T follicular helper cell (primary cell): Measurements from ENCODE around the gene BICRA.

Experiments
- DNase-seq: peaks from one replicate; pipeline ENCODE4 v3.0.0-alpha.2; 2020; ENCODE audit warnings: low read depth

The BICRA gene

DNA sequence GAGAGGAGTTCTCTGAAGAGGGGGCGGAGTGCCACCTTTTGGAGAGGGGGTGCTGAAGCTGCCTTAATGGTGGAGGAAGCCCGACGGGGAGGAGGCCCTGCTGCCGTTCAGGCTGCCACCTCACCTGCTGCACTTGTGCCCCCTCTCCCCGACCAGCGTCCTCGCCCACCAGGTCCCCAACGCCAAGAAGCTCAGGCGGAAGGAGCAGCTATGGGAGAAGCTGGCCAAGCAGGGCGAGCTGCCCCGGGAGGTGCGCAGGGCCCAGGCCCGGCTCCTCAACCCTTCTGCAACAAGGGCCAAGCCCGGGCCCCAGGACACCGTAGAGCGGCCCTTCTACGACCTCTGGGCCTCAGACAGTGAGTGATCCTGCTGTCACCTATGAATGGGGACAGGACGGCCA is 141.8 kb downstream of the BICRA start:
- DNase-seq = no peak

DNA sequence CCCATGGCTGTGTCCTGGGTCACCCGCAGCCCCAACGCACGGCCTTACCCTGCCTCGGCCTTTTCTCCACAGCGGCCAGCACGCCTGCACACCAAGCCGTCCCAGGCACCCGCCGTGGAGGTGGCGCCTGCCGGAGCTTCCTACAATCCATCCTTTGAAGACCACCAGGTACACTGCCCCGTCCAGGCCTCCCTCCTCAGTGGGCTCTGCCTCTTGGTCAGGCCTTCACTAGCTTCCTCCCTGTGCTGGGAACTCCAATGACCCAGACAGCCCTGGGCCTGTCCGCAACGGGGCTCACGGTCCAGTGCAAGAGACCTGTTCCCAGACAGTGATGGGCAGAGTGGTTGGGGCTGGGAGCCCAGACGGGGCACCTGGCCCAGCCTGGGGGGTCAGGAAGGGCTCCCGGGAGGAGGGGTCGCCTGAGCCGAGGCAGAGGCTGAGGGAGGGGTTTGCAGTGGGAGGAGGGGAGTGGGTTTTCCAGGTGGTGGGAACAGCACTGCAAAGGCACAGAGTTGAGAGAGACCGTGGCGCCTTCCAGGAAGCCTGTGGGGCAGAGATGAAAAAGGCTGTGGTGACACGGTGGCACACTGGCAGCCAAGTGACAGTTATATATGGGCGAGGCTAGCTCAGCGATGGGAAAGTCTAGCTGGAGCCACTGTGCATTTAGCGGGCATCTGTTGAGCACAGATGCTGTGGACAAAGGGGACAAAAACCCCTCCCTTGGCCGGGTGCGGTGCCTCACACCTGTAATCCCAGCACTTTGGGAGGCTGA is 143.7 kb downstream of the BICRA start:
- no peak for DNase-seq
